Fibroblast of villous mesenchyme (primary cell): Measurements from ENCODE around the gene MACROD2. TPM values are rescaled to one million over a fixed set of nuclear protein-coding genes. Genes with fewer than 3 reads are reported as not detected.

Experiments
- DNase-seq: peaks from one replicate; pipeline ENCODE4 v3.0.0-alpha.2; 2010; ENCODE audit warnings: low read depth
- H3K4me3 ChIP-seq: 2 replicates; pipeline ENCODE4 v1.5.1; 2011; ENCODE audit warnings: low read depth, mild to moderate bottlenecking, low read length
- total RNA-seq: library from RNA; depleted of rRNA; stranded (reverse); fragments of >200 nt; gene quantifications from 2 replicates; pipeline ENCODE4 v1.2.3, GENCODE V29; 2012
- TF ChIP-seq, protein P1 (sequence below): IDR thresholded peaks from 2 replicates; pipeline ENCODE4 v1.5.1; 2012; ENCODE audit warnings: low read depth, mild to moderate bottlenecking, low read length; ENCODE audit not compliant: insufficient read depth

Gene MACROD2
- total RNA-seq, 1 donor = 1.7 TPM

DNA sequence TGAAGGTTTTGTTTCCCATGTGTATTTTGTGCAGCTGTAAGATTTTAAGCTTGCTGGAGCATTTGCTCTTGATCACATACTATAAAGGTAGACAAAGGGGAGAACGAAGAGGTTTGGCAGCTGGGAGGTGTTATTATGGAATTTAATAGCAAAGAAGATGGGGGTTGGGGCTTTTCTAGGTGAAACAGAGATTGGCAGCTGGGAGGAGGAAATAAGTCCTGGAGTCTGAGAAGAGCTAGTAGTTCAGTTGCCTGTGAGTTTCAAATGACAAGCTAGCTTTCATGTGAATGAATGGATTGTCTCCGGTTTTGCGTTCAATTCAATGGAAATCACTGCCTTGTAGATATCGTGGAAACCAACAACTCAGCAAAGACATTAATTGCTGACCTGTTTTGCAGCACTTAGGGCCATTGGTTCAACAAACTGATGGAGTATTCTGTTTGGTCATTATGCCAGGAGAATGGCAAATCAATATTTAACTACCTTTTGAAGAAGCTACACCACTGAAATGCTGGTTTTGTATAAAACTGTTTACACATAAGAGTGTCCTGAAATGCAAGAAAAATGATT lies 380.2 kb downstream of the MACROD2 start:
- H3K4me3 ChIP-seq = no peak overlapping the region
- TF ChIP-seq, protein P1, sequence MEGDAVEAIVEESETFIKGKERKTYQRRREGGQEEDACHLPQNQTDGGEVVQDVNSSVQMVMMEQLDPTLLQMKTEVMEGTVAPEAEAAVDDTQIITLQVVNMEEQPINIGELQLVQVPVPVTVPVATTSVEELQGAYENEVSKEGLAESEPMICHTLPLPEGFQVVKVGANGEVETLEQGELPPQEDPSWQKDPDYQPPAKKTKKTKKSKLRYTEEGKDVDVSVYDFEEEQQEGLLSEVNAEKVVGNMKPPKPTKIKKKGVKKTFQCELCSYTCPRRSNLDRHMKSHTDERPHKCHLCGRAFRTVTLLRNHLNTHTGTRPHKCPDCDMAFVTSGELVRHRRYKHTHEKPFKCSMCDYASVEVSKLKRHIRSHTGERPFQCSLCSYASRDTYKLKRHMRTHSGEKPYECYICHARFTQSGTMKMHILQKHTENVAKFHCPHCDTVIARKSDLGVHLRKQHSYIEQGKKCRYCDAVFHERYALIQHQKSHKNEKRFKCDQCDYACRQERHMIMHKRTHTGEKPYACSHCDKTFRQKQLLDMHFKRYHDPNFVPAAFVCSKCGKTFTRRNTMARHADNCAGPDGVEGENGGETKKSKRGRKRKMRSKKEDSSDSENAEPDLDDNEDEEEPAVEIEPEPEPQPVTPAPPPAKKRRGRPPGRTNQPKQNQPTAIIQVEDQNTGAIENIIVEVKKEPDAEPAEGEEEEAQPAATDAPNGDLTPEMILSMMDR = no peak
- DNase-seq = no peak

DNA sequence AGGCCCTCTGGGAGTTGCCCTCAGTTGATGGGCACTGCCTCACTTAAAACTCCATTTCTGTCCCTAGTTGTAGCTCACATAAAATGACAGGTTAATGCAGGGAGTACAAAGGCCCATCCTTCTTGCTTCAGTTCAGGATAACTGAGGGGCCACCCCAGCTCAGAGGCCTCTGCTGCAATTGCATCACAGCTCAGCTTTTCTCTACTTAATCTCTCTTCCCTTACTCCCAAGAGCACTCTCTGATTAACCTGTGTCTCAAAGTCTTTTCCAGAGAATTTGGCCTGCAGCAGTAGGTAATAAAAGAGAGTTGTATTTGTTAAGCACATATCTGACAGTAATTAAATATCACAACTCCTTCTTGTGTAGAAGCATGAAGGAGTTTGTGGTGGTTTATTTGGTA lies 383.0 kb downstream of the MACROD2 start:
- no peak for DNase-seq
- TF ChIP-seq, protein P1 = no peak
- H3K4me3 ChIP-seq = no peak overlapping the region

DNA sequence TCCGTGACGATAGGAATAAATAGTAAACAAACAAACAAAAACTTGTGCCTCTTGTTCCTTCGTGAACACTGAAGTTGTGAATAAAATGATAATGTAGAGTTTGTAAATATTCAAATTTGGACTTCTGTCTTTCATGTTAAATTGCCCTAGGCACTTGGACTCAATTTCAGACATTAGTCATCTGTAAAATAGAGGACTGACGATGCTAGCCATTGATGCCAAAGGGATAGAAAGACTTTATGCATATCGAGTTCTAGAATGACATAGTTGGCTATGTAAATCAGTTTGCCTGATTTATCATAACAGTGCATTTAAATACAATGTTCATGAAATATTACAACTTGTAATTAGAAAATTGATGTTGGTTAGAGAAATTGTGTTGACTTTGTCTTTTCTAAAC lies 388.0 kb downstream of the MACROD2 start:
- DNase-seq = no peak
- no peak overlapping the region for H3K4me3 ChIP-seq
- TF ChIP-seq, protein P1 = no peak

DNA sequence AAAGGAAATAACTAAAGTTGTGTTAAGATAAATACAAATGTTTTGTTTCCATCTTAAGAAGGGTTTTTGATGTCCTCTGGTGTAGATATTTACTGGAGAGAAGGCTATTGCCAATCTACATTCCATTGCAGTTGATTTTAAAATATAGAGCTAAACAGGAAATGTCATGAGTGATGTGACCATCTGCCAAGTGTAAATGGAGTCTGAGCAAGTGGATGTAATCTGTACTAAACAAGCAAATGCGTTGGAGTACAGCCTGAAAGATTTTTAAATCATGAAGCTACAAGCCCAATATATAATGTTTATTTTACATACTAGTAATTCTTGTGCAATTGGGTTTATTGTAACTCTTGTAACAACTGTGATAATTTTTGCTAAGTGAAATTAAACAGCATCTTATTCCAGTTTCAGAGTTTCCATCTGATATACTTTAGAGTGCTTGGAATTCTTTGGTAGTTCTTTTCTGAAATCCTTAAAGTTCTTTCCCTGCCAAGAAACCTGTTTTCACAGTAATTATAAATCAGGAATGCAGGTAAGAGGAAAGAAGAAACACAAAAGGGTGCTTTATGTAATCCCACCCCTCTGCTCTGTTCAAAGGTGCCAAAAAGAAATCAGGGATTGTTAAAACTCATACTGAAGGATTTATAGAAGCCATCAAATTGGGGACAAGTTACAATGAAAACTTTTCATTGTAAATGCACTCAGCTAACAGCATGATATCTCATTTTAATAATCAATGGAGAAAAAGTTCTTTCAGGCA lies 389.3 kb downstream of the MACROD2 start:
- no peak overlapping the region for H3K4me3 ChIP-seq
- TF ChIP-seq, protein P1 = no peak
- DNase-seq = peak; percentile 14

DNA sequence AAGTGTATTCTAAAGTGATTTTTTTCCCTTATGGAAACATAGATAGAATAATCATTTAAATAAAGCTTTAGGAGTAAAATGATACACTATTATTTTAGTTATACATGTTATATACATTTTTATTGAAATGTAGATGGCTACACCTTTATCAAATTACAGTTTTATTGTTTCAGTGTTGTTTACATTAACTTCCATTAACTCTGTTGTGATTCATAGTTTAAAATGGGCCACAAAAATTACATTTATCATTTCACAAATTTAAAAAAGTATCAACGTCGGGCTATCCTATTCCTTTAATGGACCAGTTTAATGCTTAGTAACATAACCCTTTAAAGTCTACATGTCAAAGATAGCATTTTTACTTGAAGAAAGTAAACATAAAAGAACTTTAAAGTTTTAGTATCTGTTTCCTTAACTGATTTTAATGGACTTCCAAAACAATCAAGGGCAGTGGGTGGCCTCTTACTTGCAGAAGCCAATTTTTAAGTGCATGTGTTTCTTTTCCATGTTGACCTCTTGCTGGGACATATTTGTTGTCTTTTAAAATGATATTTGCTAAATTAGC lies 389.9 kb downstream of the MACROD2 start:
- no peak for DNase-seq
- H3K4me3 ChIP-seq = no peak overlapping the region
- TF ChIP-seq, protein P1 = no peak

DNA sequence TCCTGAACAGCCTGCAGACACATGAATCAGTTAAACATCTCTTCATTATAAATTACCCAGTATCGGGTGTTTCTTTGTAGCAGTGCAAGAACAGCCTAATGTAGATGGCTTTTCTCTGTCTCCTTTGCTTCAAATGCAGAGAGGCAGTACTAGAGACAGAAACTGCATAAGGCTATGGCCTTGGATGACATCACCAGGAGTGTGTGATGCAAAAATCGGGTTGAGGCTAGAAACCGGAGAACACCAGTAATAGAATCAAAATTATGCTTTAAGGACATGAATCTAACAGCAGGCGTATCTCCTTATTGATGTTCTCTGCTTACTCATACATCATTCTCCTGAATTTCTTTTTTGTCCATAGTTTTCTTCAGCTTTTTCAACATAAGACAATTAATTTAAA lies 391.4 kb downstream of the MACROD2 start:
- H3K4me3 ChIP-seq = no peak overlapping the region
- no peak for DNase-seq
- TF ChIP-seq, protein P1 = no peak
